Tibial artery (tissue), 4 donors: ENCODE measurements around the gene THSD7A.

Experiments used
- DNase-seq, 2 donors: peaks; one replicate each; pipeline ENCODE4 v3.0.0-alpha.2; 2019
- H3K27ac ChIP-seq, 2 donors: fragments of 200-600 bp; sonication (generic) in 1 of 2; 1 replicate in 1 of 2; 2 replicates in 1 of 2; pipeline ENCODE4 v1.5.1; 2018 to 2019; ENCODE audit warnings: mild to moderate bottlenecking in 1 of 2
- H3K27me3 ChIP-seq, 2 donors: fragments of 200-600 bp; sonication (generic) in 1 of 2; one replicate each; pipeline versions ENCODE4 v1.5.1 to v1.6.0; 2016 to 2019
- H3K36me3 ChIP-seq, 3 donors: fragments of 200-600 bp; sonication (generic) in 2 of 3; one replicate each; pipeline ENCODE4 v1.5.1; 2016 to 2019; ENCODE audit warnings: mild to moderate bottlenecking in 2 of 3
- H3K4me1 ChIP-seq, 4 donors: fragments of 200-600 bp; sonication (generic) in 2 of 4; 1 replicate in 3 of 4; 2 replicates in 1 of 4; pipeline ENCODE4 v1.5.1; 2016 to 2019
- H3K4me3 ChIP-seq, 2 donors: fragments of 200-600 bp; sonication (generic) in 1 of 2; 1 replicate in 1 of 2; 2 replicates in 1 of 2; pipeline ENCODE4 v1.5.1; 2018 to 2019; ENCODE audit warnings: mild to moderate bottlenecking in 2 of 2
- H3K9me3 ChIP-seq, 3 donors: fragments of 200-600 bp; sonication (generic) in 1 of 3; one replicate each; pipeline ENCODE4 v1.5.1; 2016 to 2019
- CTCF ChIP-seq, 2 experiments: fragments of 200-600 bp in 1 of 2; fragments of 450-650 bp in 1 of 2; IDR thresholded peaks; one replicate each; pipeline ENCODE4 v1.5.1; 2017 to 2019; ENCODE audit warnings: antibody characterized with exemption in 2 of 2, mild to moderate bottlenecking in 1 of 2, moderate library complexity in 1 of 2
- intact Hi-C: fragments of 100-400 bp; cut with DNase I; formaldehyde crosslinking; loops from one replicate; pipeline ENCODE4 v1.15.0; 2023; ENCODE audit warnings: low total_unique reads

The THSD7A gene

DNA sequence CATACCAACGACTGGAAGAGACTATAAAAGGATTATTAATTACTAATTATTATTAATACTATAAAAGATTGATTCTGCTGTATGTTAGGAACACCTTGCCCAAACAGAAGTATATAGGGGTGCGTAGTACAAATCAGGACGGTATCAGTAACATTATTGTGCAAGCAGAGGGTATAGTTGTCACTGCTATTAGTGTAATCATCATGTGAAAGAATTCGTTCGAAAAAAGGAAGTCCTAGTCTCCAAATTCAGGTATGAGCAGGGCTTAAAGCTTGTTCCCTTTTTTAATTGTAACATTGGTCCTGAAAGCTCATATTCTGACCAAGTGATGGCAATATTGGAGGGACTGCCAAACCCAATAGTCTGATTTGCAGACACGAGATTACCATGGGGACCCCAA, 81.8 kb downstream of the THSD7A start:
- H3K27ac ChIP-seq: no peak overlapping the region
- no peak for TF ChIP-seq CTCF (IDR thresholded peaks at IDR 0.05)
- no peaks in the 10 kb centered on the region for H3K4me1 ChIP-seq
- no peak for DNase-seq
- H3K9me3 ChIP-seq: no peaks in the 10 kb centered on the region
- H3K36me3 ChIP-seq: no peaks in the 10 kb centered on the region
- no peak overlapping the region for H3K4me3 ChIP-seq
- intact Hi-C loops: no loop called here
- no peaks in the 10 kb centered on the region for H3K27me3 ChIP-seq

DNA sequence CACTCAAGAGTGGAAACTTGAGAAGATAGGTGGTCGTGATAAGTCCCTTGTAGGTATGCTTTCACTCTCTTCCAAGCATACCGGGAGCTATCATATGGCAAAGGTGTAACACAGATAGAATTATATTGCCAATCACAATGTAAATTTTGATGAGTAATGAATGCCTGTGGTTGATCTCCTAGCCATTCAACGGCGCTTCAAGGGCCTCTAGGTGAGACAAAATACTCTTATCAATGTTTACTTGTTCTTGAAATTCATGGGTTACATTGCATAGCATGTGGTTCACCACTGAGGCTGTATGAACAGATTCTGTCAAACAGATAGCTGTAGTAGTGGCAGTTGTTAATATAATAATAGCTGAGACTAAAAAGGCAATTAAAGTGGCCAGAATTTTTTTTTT, 82.4 kb downstream of the THSD7A start:
- Histone ChIP-seq H3K9me3 (no peaks in the 10 kb centered on the region), H3K27me3 (no peaks in the 10 kb centered on the region), H3K27ac (no peak overlapping the region), H3K4me1 (no peaks in the 10 kb centered on the region), H3K36me3 (no peaks in the 10 kb centered on the region), H3K4me3 (no peak overlapping the region)
- DNase-seq: no peak
- TF ChIP-seq CTCF (IDR thresholded peaks at IDR 0.05): no peak
- intact Hi-C loops: no loop called here

DNA sequence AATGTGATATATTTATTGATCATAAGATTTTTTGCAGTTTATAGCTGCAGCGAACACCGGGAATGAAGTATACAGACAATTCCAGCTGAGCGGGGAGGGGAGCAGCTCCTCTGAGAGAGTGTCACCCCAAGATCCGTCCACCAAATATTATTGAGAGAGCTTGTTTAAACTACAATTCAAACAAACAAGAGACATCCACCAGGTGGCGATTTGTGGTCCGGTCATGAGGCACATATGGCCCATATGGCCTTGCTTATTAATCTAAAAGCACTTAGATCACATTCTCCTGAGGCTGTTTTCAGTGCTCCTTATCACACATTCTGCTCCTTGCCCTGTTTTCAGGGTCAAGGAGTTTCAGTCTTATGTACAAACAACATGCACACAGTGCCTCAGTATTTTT, 83.1 kb downstream of the THSD7A start:
- no peak for TF ChIP-seq CTCF (IDR thresholded peaks at IDR 0.05)
- no peaks in the 10 kb centered on the region for H3K36me3 ChIP-seq
- H3K4me1 ChIP-seq: no peaks in the 10 kb centered on the region
- intact Hi-C loops: no loop called here
- no peak for DNase-seq
- no peaks in the 10 kb centered on the region for H3K27me3 ChIP-seq
- no peaks in the 10 kb centered on the region for H3K9me3 ChIP-seq
- no peak overlapping the region for H3K27ac ChIP-seq
- H3K4me3 ChIP-seq: no peak overlapping the region

GRCh38 chr7:11747715-11748485, 84.1 kb downstream of the THSD7A start:
- no peaks in the 10 kb centered on the region for H3K36me3 ChIP-seq
- intact Hi-C loops: no loop called here
- no peaks in the 10 kb centered on the region for H3K9me3 ChIP-seq
- no peak overlapping the region for H3K27ac ChIP-seq
- no peaks in the 10 kb centered on the region for H3K4me1 ChIP-seq
- no peak overlapping the region for H3K4me3 ChIP-seq
- no peak for TF ChIP-seq CTCF (IDR thresholded peaks at IDR 0.05)
- no peaks in the 10 kb centered on the region for H3K27me3 ChIP-seq
- DNase-seq: no peak

DNA sequence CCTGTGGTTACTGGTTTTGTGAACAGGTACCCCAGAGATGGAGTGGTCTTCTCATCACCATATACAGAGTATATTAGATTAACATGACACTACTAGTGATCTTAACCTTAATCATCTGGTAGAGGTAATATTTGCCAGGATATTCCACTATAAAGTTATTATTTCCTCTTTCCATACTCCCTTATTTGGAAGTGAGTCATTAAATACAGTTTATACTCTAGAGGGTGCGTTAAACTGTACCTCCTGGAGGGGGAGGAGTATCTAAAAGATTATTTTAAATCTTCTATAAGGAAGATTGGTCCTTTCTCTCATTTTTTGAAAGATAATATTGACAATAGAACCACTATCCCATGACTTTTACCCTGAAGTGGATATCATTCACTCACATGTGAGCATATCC, 85.4 kb downstream of the THSD7A start:
- TF ChIP-seq CTCF (IDR thresholded peaks at IDR 0.05): no peak
- no peaks in the 10 kb centered on the region for H3K4me1 ChIP-seq
- H3K9me3 ChIP-seq: no peaks in the 10 kb centered on the region
- H3K27ac ChIP-seq: no peak overlapping the region
- H3K36me3 ChIP-seq: no peaks in the 10 kb centered on the region
- no peak overlapping the region for H3K4me3 ChIP-seq
- intact Hi-C loops: no loop called here
- DNase-seq: no peak
- H3K27me3 ChIP-seq: no peaks in the 10 kb centered on the region

DNA sequence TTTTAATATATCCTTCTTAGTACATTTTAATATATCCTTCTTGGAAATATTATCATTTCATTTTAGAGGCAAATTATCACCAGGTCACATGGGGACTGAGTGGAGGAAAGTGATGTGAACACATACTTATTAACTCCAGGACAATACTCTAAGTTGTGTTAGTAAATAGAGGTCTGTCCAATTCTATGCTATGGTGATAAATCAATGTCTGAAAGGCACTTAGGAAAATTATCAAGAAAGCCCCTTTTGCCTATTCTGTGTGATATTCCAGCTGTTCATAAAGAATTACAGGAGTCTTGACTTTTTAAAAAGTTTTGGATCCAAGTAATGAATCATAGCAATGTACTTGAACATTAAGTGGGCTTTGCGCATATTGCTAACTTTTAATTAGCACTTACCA, 88.5 kb downstream of the THSD7A start:
- intact Hi-C loops: no loop called here
- H3K27me3 ChIP-seq: no peaks in the 10 kb centered on the region

More for the DNA sequence above, 88.5 kb downstream of the THSD7A start:
- Histone ChIP-seq H3K36me3 (no peaks in the 10 kb centered on the region), H3K4me3 (no peak overlapping the region), H3K9me3 (no peaks in the 10 kb centered on the region), H3K4me1 (no peaks in the 10 kb centered on the region), H3K27ac (no peak overlapping the region)
- DNase-seq: no peak
- no peak for TF ChIP-seq CTCF (IDR thresholded peaks at IDR 0.05)
